SKM-1 (cell line): Measurements from ENCODE around the gene CORO2A.

Experiments
- DNase-seq: peaks from one replicate; lab custom pipeline; 2025; ENCODE audit not compliant: unreplicated experiment; lab: John Stamatoyannopoulos, UW

The CORO2A gene

GRCh38 chr9:98173181-98173580 lies 19.3 kb downstream of the CORO2A start:
- DNase-seq: no peak

GRCh38 chr9:98172604-98173003 lies 19.8 kb downstream of the CORO2A start:
- no peak for DNase-seq

- no peak for DNase-seq
Observed at GRCh38 chr9:98171176-98171925, 21.1 kb downstream of the CORO2A start.

- no peak for DNase-seq
Observed at GRCh38 chr9:98168941-98169488, 23.4 kb downstream of the CORO2A start.

GRCh38 chr9:98168153-98168780 lies 24.2 kb downstream of the CORO2A start:
- no peak for DNase-seq

GRCh38 chr9:98164912-98165311 lies 27.5 kb downstream of the CORO2A start:
- DNase-seq: no peak

- no peak for DNase-seq
Observed at GRCh38 chr9:98162613-98163012, 29.8 kb downstream of the CORO2A start.

- DNase-seq: no peak
Observed at GRCh38 chr9:98161851-98162250, 30.6 kb downstream of the CORO2A start.

GRCh38 chr9:98159790-98160189 lies 32.6 kb downstream of the CORO2A start:
- DNase-seq: no peak

- no peak for DNase-seq
Observed at GRCh38 chr9:98159301-98159700, 33.1 kb downstream of the CORO2A start.

GRCh38 chr9:98158071-98158831 lies 34.2 kb downstream of the CORO2A start:
- no peak for DNase-seq

- no peak for DNase-seq
Observed at GRCh38 chr9:98157372-98157771, 35.1 kb downstream of the CORO2A start.

GRCh38 chr9:98154678-98155077 lies 37.8 kb downstream of the CORO2A start:
- DNase-seq: no peak

GRCh38 chr9:98152526-98152925 lies 39.9 kb downstream of the CORO2A start:
- no peak for DNase-seq

GRCh38 chr9:98150721-98151120 lies 41.7 kb downstream of the CORO2A start:
- DNase-seq: no peak

GRCh38 chr9:98150164-98150563 lies 42.3 kb downstream of the CORO2A start:
- DNase-seq: no peak

- DNase-seq: no peak
Observed at GRCh38 chr9:98149422-98149821, 43.0 kb downstream of the CORO2A start.

- no peak for DNase-seq
Observed at GRCh38 chr9:98148486-98148885, 44.0 kb downstream of the CORO2A start.

- DNase-seq: no peak
Observed at GRCh38 chr9:98147582-98147981, 44.9 kb downstream of the CORO2A start.

- peak; percentile 30 for DNase-seq
Observed at GRCh38 chr9:98146101-98146991, 46.1 kb downstream of the CORO2A start.

GRCh38 chr9:98144631-98145030 lies 47.8 kb downstream of the CORO2A start:
- DNase-seq: no peak
